ENCODE results near the gene CELA1. TPM values are rescaled to one million over a fixed set of nuclear protein-coding genes. Genes with fewer than 3 reads are reported as not detected.

CELA1 gene
- total and polyA plus RNA-seq, 10 of the 15 experiments (the other 5 are each of a cell fraction or from before 2014, with no cell fraction given) = not detected

- no peak overlapping the region for H2AFZ ChIP-seq (ENCODE audit: control insufficient read depth, low read depth, low read length)
- 67% methylated on average over 4 of the region's 4 CpGs for whole genome bisulfite sequencing (ENCODE audit: insufficient coverage, insufficient replicate concordance, low lambda C conversion rate, missing lambda C conversion rate)
- no peak overlapping the region for H3K4me3 ChIP-seq
- no peaks in the 10 kb centered on the region for H4K20me1 ChIP-seq (ENCODE audit: control insufficient read depth, insufficient read depth)
- no peak overlapping the region for H3K27ac ChIP-seq (ENCODE audit: control insufficient read depth, insufficient read depth)
- no peaks in the 10 kb centered on the region for H3K9me3 ChIP-seq (replicated peaks; ENCODE audit: control insufficient read depth, insufficient read depth, low read length)
- POLR2A ChIA-PET = interaction anchor here (0.8 to 1.2 kb wide), 2 partner anchors 9 to 18 kb away, joined by 3 to 5 read pairs; no protein-coding TSS in a partner anchor
- DNase-seq (ENCODE audit: low read depth, low spot score) (no peak), ATAC-seq (no peak), FAIRE-seq (no peak)
- H3K9ac ChIP-seq (ENCODE audit: control insufficient read depth, insufficient read depth, low read length) = no peak overlapping the region
- H3K4me2 ChIP-seq (ENCODE audit: control insufficient read depth, insufficient read depth) = no peak overlapping the region
- SMC1A ChIA-PET (ENCODE audit: uncharacterized antibody, unreplicated experiment) = interaction anchor here (0.7 to 1.8 kb wide), 7 partner anchors 9 to 146 kb away, joined by 3 to 5 read pairs (median 4); no protein-coding TSS in a partner anchor
- in situ Hi-C loops (cut with MboI) (no loop called here), intact Hi-C loops (cut with micrococcal nuclease; ENCODE audit: unreplicated experiment) (no loop called here)
- H3K36me3 ChIP-seq (ENCODE audit: control insufficient read depth in 2 of 2, insufficient read depth in 2 of 2, low read length in 1 of 2) = peaks cover 0 to 3% of the 10 kb centered on the region in 2 experiments; a peak in 3 of 4 replicates
- peaks cover 37% of the 10 kb centered on the region for H3K4me1 ChIP-seq (ENCODE audit: control insufficient read depth, insufficient read depth, low read length)
- TF ChIP-seq FOXM1 (IDR thresholded peaks at IDR 0.05; ENCODE audit: low read depth, low read length) = no peak
- no peak for TF ChIP-seq KLF5 (IDR thresholded peaks at IDR 0.05; ENCODE audit: partially characterized antibody)
- no peak for TF ChIP-seq ZNF687 (IDR thresholded peaks at IDR 0.05)
- no peak for TF ChIP-seq POLR2A (IDR thresholded peaks at IDR 0.05; ENCODE audit: low read depth, low read length)
- TF ChIP-seq, protein P1, sequence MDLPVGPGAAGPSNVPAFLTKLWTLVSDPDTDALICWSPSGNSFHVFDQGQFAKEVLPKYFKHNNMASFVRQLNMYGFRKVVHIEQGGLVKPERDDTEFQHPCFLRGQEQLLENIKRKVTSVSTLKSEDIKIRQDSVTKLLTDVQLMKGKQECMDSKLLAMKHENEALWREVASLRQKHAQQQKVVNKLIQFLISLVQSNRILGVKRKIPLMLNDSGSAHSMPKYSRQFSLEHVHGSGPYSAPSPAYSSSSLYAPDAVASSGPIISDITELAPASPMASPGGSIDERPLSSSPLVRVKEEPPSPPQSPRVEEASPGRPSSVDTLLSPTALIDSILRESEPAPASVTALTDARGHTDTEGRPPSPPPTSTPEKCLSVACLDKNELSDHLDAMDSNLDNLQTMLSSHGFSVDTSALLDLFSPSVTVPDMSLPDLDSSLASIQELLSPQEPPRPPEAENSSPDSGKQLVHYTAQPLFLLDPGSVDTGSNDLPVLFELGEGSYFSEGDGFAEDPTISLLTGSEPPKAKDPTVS (IDR thresholded peaks at IDR 0.05; ENCODE audit: low read depth, low read length) = no peak
- no peak for TF ChIP-seq HCFC1 (IDR thresholded peaks at IDR 0.05; ENCODE audit: low read length)
- no peak for TF ChIP-seq MYB (IDR thresholded peaks at IDR 0.05; ENCODE audit: borderline replicate concordance, low read depth, low read length)
- TF ChIP-seq, protein P2, sequence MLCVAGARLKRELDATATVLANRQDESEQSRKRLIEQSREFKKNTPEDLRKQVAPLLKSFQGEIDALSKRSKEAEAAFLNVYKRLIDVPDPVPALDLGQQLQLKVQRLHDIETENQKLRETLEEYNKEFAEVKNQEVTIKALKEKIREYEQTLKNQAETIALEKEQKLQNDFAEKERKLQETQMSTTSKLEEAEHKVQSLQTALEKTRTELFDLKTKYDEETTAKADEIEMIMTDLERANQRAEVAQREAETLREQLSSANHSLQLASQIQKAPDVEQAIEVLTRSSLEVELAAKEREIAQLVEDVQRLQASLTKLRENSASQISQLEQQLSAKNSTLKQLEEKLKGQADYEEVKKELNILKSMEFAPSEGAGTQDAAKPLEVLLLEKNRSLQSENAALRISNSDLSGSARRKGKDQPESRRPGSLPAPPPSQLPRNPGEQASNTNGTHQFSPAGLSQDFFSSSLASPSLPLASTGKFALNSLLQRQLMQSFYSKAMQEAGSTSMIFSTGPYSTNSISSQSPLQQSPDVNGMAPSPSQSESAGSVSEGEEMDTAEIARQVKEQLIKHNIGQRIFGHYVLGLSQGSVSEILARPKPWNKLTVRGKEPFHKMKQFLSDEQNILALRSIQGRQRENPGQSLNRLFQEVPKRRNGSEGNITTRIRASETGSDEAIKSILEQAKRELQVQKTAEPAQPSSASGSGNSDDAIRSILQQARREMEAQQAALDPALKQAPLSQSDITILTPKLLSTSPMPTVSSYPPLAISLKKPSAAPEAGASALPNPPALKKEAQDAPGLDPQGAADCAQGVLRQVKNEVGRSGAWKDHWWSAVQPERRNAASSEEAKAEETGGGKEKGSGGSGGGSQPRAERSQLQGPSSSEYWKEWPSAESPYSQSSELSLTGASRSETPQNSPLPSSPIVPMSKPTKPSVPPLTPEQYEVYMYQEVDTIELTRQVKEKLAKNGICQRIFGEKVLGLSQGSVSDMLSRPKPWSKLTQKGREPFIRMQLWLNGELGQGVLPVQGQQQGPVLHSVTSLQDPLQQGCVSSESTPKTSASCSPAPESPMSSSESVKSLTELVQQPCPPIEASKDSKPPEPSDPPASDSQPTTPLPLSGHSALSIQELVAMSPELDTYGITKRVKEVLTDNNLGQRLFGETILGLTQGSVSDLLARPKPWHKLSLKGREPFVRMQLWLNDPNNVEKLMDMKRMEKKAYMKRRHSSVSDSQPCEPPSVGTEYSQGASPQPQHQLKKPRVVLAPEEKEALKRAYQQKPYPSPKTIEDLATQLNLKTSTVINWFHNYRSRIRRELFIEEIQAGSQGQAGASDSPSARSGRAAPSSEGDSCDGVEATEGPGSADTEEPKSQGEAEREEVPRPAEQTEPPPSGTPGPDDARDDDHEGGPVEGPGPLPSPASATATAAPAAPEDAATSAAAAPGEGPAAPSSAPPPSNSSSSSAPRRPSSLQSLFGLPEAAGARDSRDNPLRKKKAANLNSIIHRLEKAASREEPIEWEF (IDR thresholded peaks at IDR 0.05; ENCODE audit: insufficient replicate concordance, low read depth, low read length) = no peak
- no peaks in the 10 kb centered on the region for H3K27me3 ChIP-seq (replicated peaks in 1 of 2; ENCODE audit: control insufficient read depth in 2 of 2, insufficient read depth in 2 of 2, low read length in 1 of 2)
- H3K79me2 ChIP-seq (ENCODE audit: control insufficient read depth, insufficient read depth, low read length) = peaks cover 16% of the 10 kb centered on the region
- no TSS peak for BruUV-seq (replicated peaks)
- RAD21 ChIA-PET (ENCODE audit: unreplicated experiment) = interaction anchor here (1.1 to 1.4 kb wide), 2 partner anchors 14 to 18 kb away, joined by 3 read pairs; no protein-coding TSS in a partner anchor
- CTCF ChIA-PET = interaction anchor here (0.9 kb wide), 1 partner anchor 15 kb away, joined by 3 read pairs; no protein-coding TSS in a partner anchor
Observed at GRCh38 chr12:51386351-51386750, 39.9 kb upstream of the CELA1 start.
